Suprapubic skin (tissue), 4 donors: Measurements from ENCODE around the gene PEDS1. TPM values are rescaled to one million over a fixed set of nuclear protein-coding genes. Genes with fewer than 3 reads are reported as not detected.
"Not testable (repeated sequence)": the region's sequence is repeated elsewhere in the genome, so short reads cannot be mapped to it uniquely, and the experiment has no call there.

Experiments
- DNase-seq, 2 donors: peaks; one replicate each; pipeline ENCODE4 v3.0.0-alpha.2; 2019; ENCODE audit warnings: low spot score in 2 of 2
- H3K27ac ChIP-seq: fragments of 200-600 bp; sonication (generic); one replicate; pipeline ENCODE4 v1.5.1; 2019
- H3K27me3 ChIP-seq: fragments of 200-600 bp; sonication (generic); one replicate; pipeline ENCODE4 v1.5.1; 2019
- H3K36me3 ChIP-seq: fragments of 200-600 bp; sonication (generic); one replicate; pipeline ENCODE4 v1.5.1; 2019
- H3K4me1 ChIP-seq: fragments of 200-600 bp; sonication (generic); one replicate; pipeline ENCODE4 v1.5.1; 2019
- H3K4me3 ChIP-seq: fragments of 200-600 bp; sonication (generic); one replicate; pipeline ENCODE4 v1.5.1; 2019; ENCODE audit warnings: mild to moderate bottlenecking
- H3K9me3 ChIP-seq: fragments of 200-600 bp; sonication (generic); one replicate; pipeline ENCODE4 v1.5.1; 2019
- CTCF ChIP-seq, 2 donors: fragments of 200-600 bp in 1 of 2; fragments of 450-650 bp in 1 of 2; sonication (generic) in 1 of 2; IDR thresholded peaks; one replicate each; pipeline ENCODE4 v1.5.1; 2016 to 2019; ENCODE audit warnings: antibody characterized with exemption in 2 of 2, mild to moderate bottlenecking in 1 of 2, moderate library complexity in 1 of 2
- EP300 ChIP-seq: sonication (generic); formaldehyde crosslinking; IDR thresholded peaks from one replicate; pipeline ENCODE4 v1.6.1; 2017; ENCODE audit warnings: antibody characterized with exemption
- POLR2A ChIP-seq, 2 donors: fragments of 450-650 bp; IDR thresholded peaks; one replicate each; pipeline ENCODE4 v1.6.1; 2017; ENCODE audit warnings: antibody characterized with exemption in 2 of 2, mild to moderate bottlenecking in 2 of 2, moderate library complexity in 2 of 2
- POLR2AphosphoS5 ChIP-seq, 3 donors: sonication (generic); formaldehyde crosslinking; IDR thresholded peaks; one replicate each; pipeline ENCODE4 v1.6.1; 2017; ENCODE audit warnings: antibody characterized with exemption in 3 of 3
- WGBS: methylation state at CpG from one replicate; pipeline ENCODE4 v1.1.5; 2018; 5-methylcytosine and 5-hydroxymethylcytosine counted together
- total RNA-seq, 4 donors: library from RNA; depleted of rRNA; stranded (reverse); fragments of >200 nt; gene quantifications; one replicate each; pipeline ENCODE4 v1.1.0, GENCODE V29; 2016

Gene PEDS1
- 10 to 100 TPM; 30.5 to 82.2 (median 57.3) TPM for total RNA-seq

GRCh38 chr20:50153500-50154377 is at the start of gene PEDS1:
Gene PEDS1 (minus strand): TSS chr20:50153723. CDS start chr20:50153637, 86 bp downstream.
- Histone ChIP-seq H3K27ac (peak within 1 kb of the TSS; percentile 96), H3K9me3 (no peaks in the 10 kb centered on the region), H3K4me1 (peaks cover 50% of the 10 kb centered on the region), H3K4me3 (peak within 1 kb of the TSS; percentile 82), H3K27me3 (no peaks in the 10 kb centered on the region), H3K36me3 (no peaks in the 10 kb centered on the region)
- TF ChIP-seq EP300 (no peak), POLR2A (IDR thresholded peaks at IDR 0.05) (peak; percentile 81 to 87), POLR2AphosphoS5 (IDR thresholded peaks at IDR 0.05) (peak in 2 of 3 donors; percentile 30 to 67), CTCF (IDR thresholded peaks at IDR 0.05) (no peak)
- 33% methylated on average over 6 of the region's 99 CpGs for WGBS
- peak; percentile 90 to 95 for DNase-seq

DNA sequence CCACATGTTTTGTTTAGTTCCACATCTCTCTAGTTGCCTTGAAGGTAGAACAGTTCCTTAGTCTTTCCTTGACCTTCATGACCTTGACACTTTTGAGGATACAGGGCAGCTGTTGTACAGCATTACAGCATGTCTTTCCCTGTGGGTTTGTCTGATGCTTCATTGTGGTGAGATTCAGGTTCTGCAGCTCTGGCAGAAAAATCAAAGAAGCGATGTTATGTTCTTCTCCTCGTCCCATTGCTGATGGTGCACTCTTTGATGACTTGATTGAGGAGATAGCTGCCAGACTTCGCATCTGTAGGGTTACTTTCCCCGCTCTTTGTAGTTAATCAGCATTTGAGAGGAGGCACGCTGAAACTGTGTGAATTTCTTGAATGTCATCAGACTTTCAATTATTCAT is 49.2 kb upstream of the PEDS1 start:
- Histone ChIP-seq H3K4me1 (peaks cover 3% of the 10 kb centered on the region), H3K9me3 (no peaks in the 10 kb centered on the region), H3K27me3 (no peaks in the 10 kb centered on the region), H3K36me3 (no peaks in the 10 kb centered on the region), H3K27ac (no peak overlapping the region), H3K4me3 (no peak overlapping the region)
- no peak for TF ChIP-seq CTCF (IDR thresholded peaks at IDR 0.05)
- TF ChIP-seq POLR2A (IDR thresholded peaks at IDR 0.05) = no peak
- no peak for TF ChIP-seq EP300
- no peak for TF ChIP-seq POLR2AphosphoS5 (IDR thresholded peaks at IDR 0.05)
- WGBS = 77% methylated on average over 5 of the region's 5 CpGs
- DNase-seq = no peak

- H3K27ac ChIP-seq = not testable (repeated sequence)
- WGBS = 94% methylated on average over 7 of the region's 7 CpGs
These were observed 48.2 kb upstream of the PEDS1 start for GRCh38 chr20:50201710-50202109.

DNA sequence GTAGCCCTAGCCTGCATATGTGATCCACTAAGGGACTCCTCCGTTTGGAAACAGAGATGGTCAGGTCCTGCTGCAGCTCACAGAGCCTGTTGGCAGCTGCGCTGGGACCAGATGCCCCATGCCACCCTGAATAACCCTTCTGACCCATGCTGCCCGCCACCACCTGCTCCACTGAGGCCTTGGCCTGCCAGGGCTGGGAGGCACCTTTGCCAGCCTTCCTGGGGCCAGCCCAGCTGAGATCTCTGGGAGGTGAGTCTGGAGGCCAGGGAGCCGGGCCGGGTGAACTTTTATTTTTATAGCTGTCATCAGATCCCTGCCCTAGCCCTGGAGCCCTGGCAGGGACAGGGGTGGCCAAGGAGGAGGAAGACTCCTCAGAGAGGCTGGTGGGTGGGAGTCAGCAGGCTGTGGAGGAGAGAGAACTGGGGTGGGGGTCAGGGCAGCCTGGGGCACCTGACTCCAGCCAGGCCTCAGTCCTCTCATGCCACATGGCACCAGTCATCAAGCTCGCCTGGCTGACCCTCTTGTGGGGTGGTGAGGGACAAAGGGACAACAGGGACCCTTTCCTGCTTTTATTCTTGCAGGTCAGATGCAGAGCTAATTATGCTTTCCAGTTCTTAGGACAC is 47.1 kb upstream of the PEDS1 start:
- no peak for DNase-seq
- H3K27ac ChIP-seq = no peak overlapping the region
- WGBS = 77% methylated on average over 4 of the region's 6 CpGs
- H3K27me3 ChIP-seq = no peaks in the 10 kb centered on the region
- H3K9me3 ChIP-seq = no peaks in the 10 kb centered on the region
- H3K4me1 ChIP-seq = peaks cover 3% of the 10 kb centered on the region
- no peak overlapping the region for H3K4me3 ChIP-seq
- TF ChIP-seq POLR2AphosphoS5 (IDR thresholded peaks at IDR 0.05) (no peak), CTCF (IDR thresholded peaks at IDR 0.05) (no peak), POLR2A (IDR thresholded peaks at IDR 0.05) (no peak), EP300 (no peak)
- H3K36me3 ChIP-seq = no peaks in the 10 kb centered on the region

More at GRCh38 chr20:50201710-50202109, 48.2 kb upstream of the PEDS1 start:
- H3K27me3 ChIP-seq, H3K4me1 ChIP-seq, H3K36me3 ChIP-seq, DNase-seq, H3K9me3 ChIP-seq, H3K4me3 ChIP-seq: not testable (repeated sequence)

DNA sequence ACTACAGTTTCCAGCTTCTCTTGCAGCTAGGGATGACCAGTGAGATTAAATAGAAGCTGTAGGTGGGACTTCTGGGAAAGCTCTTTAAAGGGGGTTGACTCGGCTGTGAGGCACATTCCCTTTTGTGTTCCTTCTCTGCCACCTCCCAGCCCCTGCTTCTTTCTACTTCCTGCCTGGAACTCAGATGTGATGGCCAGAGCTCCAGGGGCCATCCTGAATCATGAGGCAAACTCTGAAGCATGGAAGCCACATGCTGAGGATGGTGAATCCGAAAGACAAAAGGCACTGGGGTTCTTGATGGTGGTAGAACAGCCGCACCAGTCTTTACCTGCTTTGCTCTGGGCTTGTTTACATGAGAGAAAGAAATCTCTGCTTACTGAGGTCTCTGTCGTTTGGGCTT is 46.2 kb upstream of the PEDS1 start:
- peaks cover under 1% of the 10 kb centered on the region for H3K36me3 ChIP-seq
- H3K27ac ChIP-seq = no peak overlapping the region
- 86% methylated on average over 4 of the region's 4 CpGs for WGBS
- H3K9me3 ChIP-seq = no peaks in the 10 kb centered on the region
- H3K4me3 ChIP-seq = no peak overlapping the region
- no peaks in the 10 kb centered on the region for H3K27me3 ChIP-seq
- TF ChIP-seq POLR2AphosphoS5 (IDR thresholded peaks at IDR 0.05) = no peak
- H3K4me1 ChIP-seq = peaks cover 8% of the 10 kb centered on the region
- no peak for DNase-seq

GRCh38 chr20:50198716-50199115 is 45.2 kb upstream of the PEDS1 start:
- DNase-seq = no peak
- H3K4me3 ChIP-seq = no peak overlapping the region
- H3K27ac ChIP-seq = no peak overlapping the region
- H3K9me3 ChIP-seq = no peaks in the 10 kb centered on the region
- peaks cover 17% of the 10 kb centered on the region for H3K4me1 ChIP-seq
- no peaks in the 10 kb centered on the region for H3K27me3 ChIP-seq
- peaks cover 10% of the 10 kb centered on the region for H3K36me3 ChIP-seq
- TF ChIP-seq CTCF (IDR thresholded peaks at IDR 0.05) = no peak
- no peak for TF ChIP-seq EP300
- no peak for TF ChIP-seq POLR2AphosphoS5 (IDR thresholded peaks at IDR 0.05)
- TF ChIP-seq POLR2A (IDR thresholded peaks at IDR 0.05) = no peak
- 100% methylated on average over 1 of the region's 1 CpG for WGBS
